Hippocampal formation (tissue), 2 donors: Measurements from ENCODE around the gene ARMC5.
"Not testable (repeated sequence)": the region's sequence is repeated elsewhere in the genome, so short reads cannot be mapped to it uniquely, and the experiment has no call there.

Experiments used
- DNase-seq, 2 donors: peaks; one replicate each; lab custom pipeline; 2025; lab: John Stamatoyannopoulos, UW

Gene ARMC5

GRCh38 chr16:31458844-31459686 is at the start of gene ARMC5:
ARMC5 (plus strand) TSS chr16:31459501; CDS start chr16:31459525, 24 bp downstream.
- peak; percentile 96 to 99 for DNase-seq

GRCh38 chr16:31410082-31410481 is 49.2 kb upstream of the ARMC5 start:
- no peak for DNase-seq

GRCh38 chr16:31411024-31411844 is 48.1 kb upstream of the ARMC5 start:
- DNase-seq: no peak

- DNase-seq: no peak
Observed at GRCh38 chr16:31412750-31413149, 46.6 kb upstream of the ARMC5 start.

- DNase-seq: no peak
Observed at GRCh38 chr16:31413381-31413780, 45.9 kb upstream of the ARMC5 start.

- no peak for DNase-seq
Observed at GRCh38 chr16:31413943-31414342, 45.4 kb upstream of the ARMC5 start.

GRCh38 chr16:31414706-31415105 is 44.6 kb upstream of the ARMC5 start:
- no peak for DNase-seq

GRCh38 chr16:31416371-31416770 is 42.9 kb upstream of the ARMC5 start:
- no peak for DNase-seq

- DNase-seq: not testable (repeated sequence)
Observed at GRCh38 chr16:31417036-31417435, 42.3 kb upstream of the ARMC5 start.

- DNase-seq: no peak
Observed at GRCh38 chr16:31417916-31418315, 41.4 kb upstream of the ARMC5 start.

GRCh38 chr16:31420037-31420436 is 39.3 kb upstream of the ARMC5 start:
- DNase-seq: no peak

GRCh38 chr16:31421587-31421986 is 37.7 kb upstream of the ARMC5 start:
- DNase-seq: no peak

- DNase-seq: no peak
Observed at GRCh38 chr16:31423241-31423640, 36.1 kb upstream of the ARMC5 start.

GRCh38 chr16:31423801-31424200 is 35.5 kb upstream of the ARMC5 start:
- no peak for DNase-seq

- DNase-seq: peak in 1 of 2 donors; percentile 61
Observed at GRCh38 chr16:31427441-31428278, 31.6 kb upstream of the ARMC5 start.

GRCh38 chr16:31428279-31428597 is 31.1 kb upstream of the ARMC5 start, which contains the start of gene COX6A2:
COX6A2 (minus strand) TSS chr16:31428360; CDS start chr16:31428325, 35 bp downstream.
- DNase-seq: no peak

- DNase-seq: no peak
Observed at GRCh38 chr16:31428638-31429247, 30.6 kb upstream of the ARMC5 start.

- DNase-seq: no peak
Observed at GRCh38 chr16:31429314-31429713, 30.0 kb upstream of the ARMC5 start.

- no peak for DNase-seq
Observed at GRCh38 chr16:31429796-31430195, 29.5 kb upstream of the ARMC5 start.

- DNase-seq: no peak
Observed at GRCh38 chr16:31430380-31431052, 28.8 kb upstream of the ARMC5 start.
